BJ (cell line): ENCODE data around the gene IMPA2. TPM values are rescaled to one million over a fixed set of nuclear protein-coding genes. Genes with fewer than 3 reads are reported as not detected.

Experiments
- CTCF ChIA-PET: fragments of 350-600 bp; formaldehyde crosslinking; extraction: SDS; loops from one replicate; lab custom pipeline; 2021; ENCODE audit warnings: antibody characterized with exemption, inconsistent platforms; lab: Yijun Ruan, JAX
- POLR2A ChIA-PET: fragments of 300-600 bp; sonication (Branson Sonifier 250); formaldehyde crosslinking; extraction: SDS; loops from one replicate; lab custom pipeline; 2021; ENCODE audit warnings: antibody characterized with exemption; lab: Charles Lee
- DNase-seq: peaks from one replicate; pipeline ENCODE4 v3.0.0-alpha.2; 2011; ENCODE audit warnings: low read depth
- H3K27me3 ChIP-seq: 2 replicates; pipeline ENCODE4 v1.6.0; 2011; ENCODE audit warnings: low read length; ENCODE audit not compliant: control insufficient read depth, insufficient read depth
- H3K36me3 ChIP-seq: 2 replicates; pipeline ENCODE4 v1.5.1; 2011; ENCODE audit warnings: low read length; ENCODE audit not compliant: control insufficient read depth, insufficient read depth
- H3K4me3 ChIP-seq: 2 replicates; pipeline ENCODE4 v1.5.1; 2011; ENCODE audit warnings: low read depth, mild to moderate bottlenecking, control low read depth, low read length
- CTCF ChIP-seq: IDR thresholded peaks from 2 replicates; pipeline ENCODE4 v1.5.1; 2011; ENCODE audit warnings: low read depth, mild to moderate bottlenecking, control low read depth, inconsistent platforms, low read length, moderate library complexity; ENCODE audit not compliant: insufficient read depth
- polyA plus RNA-seq: library from polyadenylated mRNA; depleted of rRNA; stranded (reverse); fragments of >200 nt; gene quantifications from 2 replicates; pipeline ENCODE4 v1.2.3, GENCODE V29; 2011

Gene IMPA2
- polyA plus RNA-seq, 1 experiment: 22.8 TPM

- TF ChIP-seq CTCF: no peak
- ChIA-PET POLR2A (no interaction called here), CTCF (interaction anchor here (0.8 to 2.9 kb wide), 2 partner anchors 9 to 374 kb away, joined by 4 to 10 read pairs; no protein-coding TSS in a partner anchor)
- H3K4me3 ChIP-seq: no peak overlapping the region
- no peaks in the 10 kb centered on the region for H3K27me3 ChIP-seq
- DNase-seq: no peak
- H3K36me3 ChIP-seq: peaks cover 3% of the 10 kb centered on the region
Measured at GRCh38 chr18:12029786-12030584, 48.7 kb downstream of the IMPA2 start.

GRCh38 chr18:12030670-12031069, 49.4 kb downstream of the IMPA2 start:
- Histone ChIP-seq H3K36me3 (peaks cover 3% of the 10 kb centered on the region), H3K4me3 (no peak overlapping the region), H3K27me3 (no peaks in the 10 kb centered on the region)
- DNase-seq: no peak
- ChIA-PET CTCF (interaction anchor here (2.9 kb wide), 1 partner anchor 8 kb away, joined by 10 read pairs; no protein-coding TSS in a partner anchor), POLR2A (no interaction called here)
- no peak for TF ChIP-seq CTCF

- Histone ChIP-seq H3K4me3 (no peak overlapping the region), H3K36me3 (peaks cover 3% of the 10 kb centered on the region), H3K27me3 (no peaks in the 10 kb centered on the region)
- ChIA-PET CTCF (interaction anchor here (2.9 kb wide), 1 partner anchor 8 kb away, joined by 10 read pairs; no protein-coding TSS in a partner anchor), POLR2A (no interaction called here)
- no peak for DNase-seq
- TF ChIP-seq CTCF: no peak
Measured at GRCh38 chr18:12031181-12031580, 49.9 kb downstream of the IMPA2 start.

GRCh38 chr18:12031846-12032245, 50.5 kb downstream of the IMPA2 start:
- H3K27me3 ChIP-seq: no peaks in the 10 kb centered on the region
- no peak overlapping the region for H3K4me3 ChIP-seq
- ChIA-PET POLR2A (interaction anchor here (0.6 kb wide), 2 partner anchors 38 to 302 kb away, joined by 3 read pairs; no protein-coding TSS in a partner anchor), CTCF (interaction anchor here (1.1 kb wide), 1 partner anchor 94 kb away, joined by 5 read pairs; no protein-coding TSS in a partner anchor)
- peak; percentile 68 for DNase-seq
- peaks cover 3% of the 10 kb centered on the region for H3K36me3 ChIP-seq
- TF ChIP-seq CTCF: no peak
